Measurements from ENCODE around the gene RBCK1. TPM values are rescaled to one million over a fixed set of nuclear protein-coding genes. Genes with fewer than 3 reads are reported as not detected.
A peak's percentile ranks its signal among the peaks of the same experiment; 100 is the strongest.

Gene RBCK1
- total and polyA plus RNA-seq, 4 donors, result 58.3 to 108 (median 98.7) TPM

GRCh38 chr20:406200-407132, 1.6 kb upstream of the RBCK1 start:
- ATAC-seq (ENCODE audit: insufficient read depth, low FRiP score), result no peak
- H3K9me3 ChIP-seq (ENCODE audit: control insufficient read depth in 4 of 4, insufficient read depth in 3 of 4, low read length in 3 of 4), result no peaks in the 10 kb centered on the region
- peaks cover 8 to 20% (median 9%) of the 10 kb centered on the region in 5 donors for H3K4me1 ChIP-seq (ENCODE audit: control insufficient read depth in 5 of 5, insufficient read depth in 5 of 5, low read length in 5 of 5)
- H3K27ac ChIP-seq (ENCODE audit: low read depth in 1 of 2, low read length in 1 of 2), result no peak overlapping the region
- TF ChIP-seq, protein P1, sequence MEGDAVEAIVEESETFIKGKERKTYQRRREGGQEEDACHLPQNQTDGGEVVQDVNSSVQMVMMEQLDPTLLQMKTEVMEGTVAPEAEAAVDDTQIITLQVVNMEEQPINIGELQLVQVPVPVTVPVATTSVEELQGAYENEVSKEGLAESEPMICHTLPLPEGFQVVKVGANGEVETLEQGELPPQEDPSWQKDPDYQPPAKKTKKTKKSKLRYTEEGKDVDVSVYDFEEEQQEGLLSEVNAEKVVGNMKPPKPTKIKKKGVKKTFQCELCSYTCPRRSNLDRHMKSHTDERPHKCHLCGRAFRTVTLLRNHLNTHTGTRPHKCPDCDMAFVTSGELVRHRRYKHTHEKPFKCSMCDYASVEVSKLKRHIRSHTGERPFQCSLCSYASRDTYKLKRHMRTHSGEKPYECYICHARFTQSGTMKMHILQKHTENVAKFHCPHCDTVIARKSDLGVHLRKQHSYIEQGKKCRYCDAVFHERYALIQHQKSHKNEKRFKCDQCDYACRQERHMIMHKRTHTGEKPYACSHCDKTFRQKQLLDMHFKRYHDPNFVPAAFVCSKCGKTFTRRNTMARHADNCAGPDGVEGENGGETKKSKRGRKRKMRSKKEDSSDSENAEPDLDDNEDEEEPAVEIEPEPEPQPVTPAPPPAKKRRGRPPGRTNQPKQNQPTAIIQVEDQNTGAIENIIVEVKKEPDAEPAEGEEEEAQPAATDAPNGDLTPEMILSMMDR (IDR thresholded peaks at IDR 0.05; ENCODE audit: control extremely low read depth, extremely low read depth), result no peak
- no peak overlapping the region for H3K9ac ChIP-seq (ENCODE audit: insufficient read depth in 1 of 2, low read length in 2 of 2)
- H3K36me3 ChIP-seq (ENCODE audit: control insufficient read depth in 4 of 4, insufficient read depth in 4 of 4, low read length in 4 of 4), result peaks cover 0 to 14% (median 5%) of the 10 kb centered on the region in 4 donors
- no peak overlapping the region for H3K4me3 ChIP-seq
- DNase-seq, result no peak
- WGBS, 2 donors, result 91% methylated on average over 9 of the region's 9 CpGs
- H3K27me3 ChIP-seq (ENCODE audit: control insufficient read depth in 3 of 3, insufficient read depth in 3 of 3, low read length in 2 of 3), result no peaks in the 10 kb centered on the region

DNA sequence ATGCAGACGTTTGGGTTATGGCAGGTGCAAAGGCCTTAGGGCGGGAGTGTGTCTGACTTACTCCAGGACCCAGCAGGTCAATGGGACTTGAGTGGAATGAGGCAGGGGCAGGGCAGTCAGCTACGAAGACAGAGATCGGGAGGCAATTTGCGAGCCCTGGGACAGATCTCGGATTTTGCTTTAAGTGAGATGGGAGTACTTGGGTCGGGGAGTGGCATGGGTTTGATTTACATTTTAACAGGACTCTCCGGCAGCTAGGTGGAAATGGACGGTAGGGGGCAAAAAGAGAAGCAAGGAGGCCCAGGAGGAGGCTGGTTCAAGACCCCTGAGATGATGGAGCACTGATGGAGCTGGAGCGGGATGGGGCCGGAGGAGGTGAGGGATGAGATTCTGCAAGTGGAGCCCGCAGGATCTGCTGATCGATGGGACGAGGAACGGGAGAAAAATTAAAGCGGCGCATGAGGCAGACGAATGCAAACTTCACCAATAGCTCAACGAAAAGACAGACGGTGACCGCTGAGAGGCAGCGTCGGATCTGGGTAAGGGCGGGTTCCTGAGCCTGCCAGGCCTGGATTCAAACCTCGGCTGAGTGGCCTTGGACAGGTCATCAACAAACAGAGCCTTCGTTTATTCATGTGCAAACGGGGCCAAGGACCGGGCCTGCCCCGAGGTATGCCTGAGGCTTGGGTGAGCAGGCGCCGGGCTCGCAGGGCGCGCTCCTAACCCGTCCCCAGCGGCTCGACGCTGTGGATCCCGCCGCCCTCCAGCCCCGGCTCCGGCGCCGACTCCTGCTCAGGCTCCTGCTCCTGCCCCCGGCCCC, 756 bp upstream of the RBCK1 start:
- ATAC-seq (ENCODE audit: insufficient read depth, low FRiP score) (peak; percentile 69), DNase-seq (peak in 2 of 3 donors; percentile 80 to 82)
- no peak overlapping the region for H3K9ac ChIP-seq (ENCODE audit: insufficient read depth in 1 of 2, low read length in 2 of 2)
- H3K36me3 ChIP-seq (ENCODE audit: control insufficient read depth in 4 of 4, insufficient read depth in 4 of 4, low read length in 4 of 4), result peaks cover 0 to 19% (median 9%) of the 10 kb centered on the region in 4 donors
- 8% methylated on average over 39 to 45 of the region's 45 CpGs for WGBS, 2 donors
- H3K27me3 ChIP-seq (ENCODE audit: control insufficient read depth in 3 of 3, insufficient read depth in 3 of 3, low read length in 2 of 3), result no peaks in the 10 kb centered on the region
- peak overlapping the region; percentile 43 for H3K4me3 ChIP-seq
- H3K27ac ChIP-seq (ENCODE audit: low read depth in 1 of 2, low read length in 1 of 2), result peak overlapping the region; percentile 43 to 74
- H3K9me3 ChIP-seq (ENCODE audit: control insufficient read depth in 4 of 4, insufficient read depth in 3 of 4, low read length in 3 of 4), result no peaks in the 10 kb centered on the region
- peaks cover 8 to 20% (median 9%) of the 10 kb centered on the region in 5 donors for H3K4me1 ChIP-seq (ENCODE audit: control insufficient read depth in 5 of 5, insufficient read depth in 5 of 5, low read length in 5 of 5)
- TF ChIP-seq, protein P1 (IDR thresholded peaks at IDR 0.05; ENCODE audit: control extremely low read depth, extremely low read depth), result no peak

GRCh38 chr20:408843-409696, 971 bp downstream of the RBCK1 start:
- no peak for ATAC-seq (ENCODE audit: insufficient read depth, low FRiP score)
- peak overlapping the region; percentile 96 to 98 for H3K27ac ChIP-seq (ENCODE audit: low read depth in 1 of 2, low read length in 1 of 2)
- peak overlapping the region; percentile 99 for H3K4me3 ChIP-seq
- no peaks in the 10 kb centered on the region for H3K9me3 ChIP-seq (ENCODE audit: control insufficient read depth in 4 of 4, insufficient read depth in 3 of 4, low read length in 3 of 4)
- TF ChIP-seq, protein P1 (IDR thresholded peaks at IDR 0.05; ENCODE audit: control extremely low read depth, extremely low read depth), result no peak
- peaks cover 8 to 20% (median 11%) of the 10 kb centered on the region in 5 donors for H3K4me1 ChIP-seq (ENCODE audit: control insufficient read depth in 5 of 5, insufficient read depth in 5 of 5, low read length in 5 of 5)
- H3K36me3 ChIP-seq (ENCODE audit: control insufficient read depth in 4 of 4, insufficient read depth in 4 of 4, low read length in 4 of 4), result peaks cover 0 to 23% (median 9%) of the 10 kb centered on the region in 4 donors
- H3K9ac ChIP-seq (ENCODE audit: insufficient read depth in 1 of 2, low read length in 2 of 2), result peak overlapping the region; percentile 76 to 83
- WGBS, 2 donors, result 7 to 13% methylated on average over 7 of the region's 7 CpGs
- peak in 2 of 3 donors; percentile 14 to 18 for DNase-seq
- H3K27me3 ChIP-seq (ENCODE audit: control insufficient read depth in 3 of 3, insufficient read depth in 3 of 3, low read length in 2 of 3), result no peaks in the 10 kb centered on the region

All from lung (tissue), 12 donors.